Osteoblast (primary cell): Measurements from ENCODE around the gene LMAN1L. TPM values are rescaled to one million over a fixed set of nuclear protein-coding genes. Genes with fewer than 3 reads are reported as not detected.

Experiments
- DNase-seq: peaks from one replicate; pipeline ENCODE4 v3.0.0; 2011; ENCODE audit warnings: low spot score, mixed read lengths; ENCODE audit not compliant: insufficient read length; ENCODE audit errors: missing footprints
- H2AFZ ChIP-seq: 2 replicates; pipeline ENCODE4 v1.6.0; 2011; ENCODE audit warnings: mild to moderate bottlenecking, low read length
- H3K27ac ChIP-seq: 2 replicates; pipeline ENCODE4 v1.5.1; 2011; ENCODE audit warnings: mild to moderate bottlenecking, low read depth, low read length, moderate library complexity
- H3K27me3 ChIP-seq: 2 replicates; pipeline ENCODE4 v1.6.0; 2012; ENCODE audit warnings: mild to moderate bottlenecking, control low read depth, inconsistent platforms, low read length, moderate library complexity; ENCODE audit not compliant: insufficient read depth
- H3K36me3 ChIP-seq: 2 replicates; pipeline ENCODE4 v1.5.1; 2011; ENCODE audit warnings: mild to moderate bottlenecking, low read length, control low read depth, moderate library complexity; ENCODE audit not compliant: insufficient read depth
- H3K4me1 ChIP-seq: 2 replicates; pipeline ENCODE4 v1.5.1; 2011; ENCODE audit warnings: mild to moderate bottlenecking, low read length, control low read depth, moderate library complexity; ENCODE audit not compliant: insufficient read depth
- H3K4me2 ChIP-seq: 2 replicates; pipeline ENCODE4 v1.6.0; 2011; ENCODE audit warnings: mild to moderate bottlenecking, low read length; ENCODE audit not compliant: insufficient read depth
- H3K4me3 ChIP-seq: fragments of 200-600 bp; sonication (generic); 3 replicates; pipeline ENCODE4 v1.5.1; 2012; ENCODE audit warnings: mild to moderate bottlenecking, low read length, inconsistent platforms; ENCODE audit not compliant: insufficient read depth
- H3K79me2 ChIP-seq: 2 replicates; pipeline ENCODE4 v1.6.0; 2012; ENCODE audit warnings: mild to moderate bottlenecking, low read length, control low read depth, inconsistent platforms; ENCODE audit not compliant: insufficient read depth
- H3K9me3 ChIP-seq: 2 replicates; pipeline ENCODE4 v1.5.1; 2011; ENCODE audit warnings: low read depth, low read length, control low read depth
- H4K20me1 ChIP-seq: 2 replicates; pipeline ENCODE4 v1.6.0; 2012; ENCODE audit warnings: mild to moderate bottlenecking, low read length, control low read depth; ENCODE audit not compliant: insufficient read depth
- CTCF ChIP-seq: IDR thresholded peaks from 2 replicates; pipeline ENCODE4 v1.5.1; 2011; ENCODE audit warnings: mild to moderate bottlenecking, low read depth, low read length, moderate library complexity; ENCODE audit errors: extremely low read depth
- total RNA-seq: library from RNA; depleted of rRNA; stranded (reverse); fragments of >200 nt; gene quantifications from 2 replicates; pipeline ENCODE4 v1.2.3, GENCODE V29; 2012

The LMAN1L gene
- total RNA-seq, 1 donor, result not detected

- H3K4me2 ChIP-seq, result no peak overlapping the region
- no peaks in the 10 kb centered on the region for H3K27me3 ChIP-seq
- H3K4me1 ChIP-seq, result no peaks in the 10 kb centered on the region
- H3K27ac ChIP-seq, result no peak overlapping the region
- H2AFZ ChIP-seq, result no peak overlapping the region
- peaks cover 51% of the 10 kb centered on the region for H3K79me2 ChIP-seq
- TF ChIP-seq CTCF, result no peak
- DNase-seq, result no peak
- peaks cover 23% of the 10 kb centered on the region for H3K36me3 ChIP-seq
- no peaks in the 10 kb centered on the region for H3K9me3 ChIP-seq
- peaks cover 19% of the 10 kb centered on the region for H4K20me1 ChIP-seq
- H3K4me3 ChIP-seq, result no peak overlapping the region
Observed at GRCh38 chr15:74856537-74856936, 43.9 kb downstream of the LMAN1L start.

- peak; percentile 74 for DNase-seq
- Histone ChIP-seq H3K4me1 (no peaks in the 10 kb centered on the region), H3K27ac (no peak overlapping the region), H3K79me2 (peaks cover 53% of the 10 kb centered on the region), H3K4me3 (no peak overlapping the region), H3K36me3 (peaks cover 17% of the 10 kb centered on the region), H3K27me3 (no peaks in the 10 kb centered on the region), H2AFZ (no peak overlapping the region), H3K4me2 (no peak overlapping the region), H3K9me3 (no peaks in the 10 kb centered on the region), H4K20me1 (peaks cover 19% of the 10 kb centered on the region)
- TF ChIP-seq CTCF, result no peak
Observed at GRCh38 chr15:74857082-74857655, 44.5 kb downstream of the LMAN1L start.

GRCh38 chr15:74857671-74858368 lies 45.2 kb downstream of the LMAN1L start:
- TF ChIP-seq CTCF, result no peak

GRCh38 chr15:74858369-74858740 lies 45.7 kb downstream of the LMAN1L start:
- DNase-seq, result no peak
- Histone ChIP-seq H3K4me3 (no peak overlapping the region), H3K27ac (no peak overlapping the region), H3K4me1 (peaks cover 2% of the 10 kb centered on the region), H3K79me2 (peaks cover 59% of the 10 kb centered on the region), H2AFZ (no peak overlapping the region), H3K4me2 (no peak overlapping the region), H3K27me3 (no peaks in the 10 kb centered on the region), H4K20me1 (peaks cover 21% of the 10 kb centered on the region), H3K9me3 (no peaks in the 10 kb centered on the region), H3K36me3 (peaks cover 5% of the 10 kb centered on the region)
- no peak for TF ChIP-seq CTCF

More at GRCh38 chr15:74857671-74858368, 45.2 kb downstream of the LMAN1L start:
- Histone ChIP-seq H3K79me2 (peaks cover 56% of the 10 kb centered on the region), H3K27me3 (no peaks in the 10 kb centered on the region), H3K4me2 (no peak overlapping the region), H3K4me1 (no peaks in the 10 kb centered on the region), H4K20me1 (peaks cover 19% of the 10 kb centered on the region), H3K27ac (no peak overlapping the region), H3K36me3 (peaks cover 10% of the 10 kb centered on the region), H3K9me3 (no peaks in the 10 kb centered on the region), H2AFZ (no peak overlapping the region), H3K4me3 (no peak overlapping the region)
- peak; percentile 35 for DNase-seq
